Osteoblast (primary cell): ENCODE results near the gene PSMA5. TPM values are rescaled to one million over a fixed set of nuclear protein-coding genes. Genes with fewer than 3 reads are reported as not detected.
A peak's percentile ranks its signal among the peaks of the same experiment; 100 is the strongest.

Experiments used
- DNase-seq: peaks from one replicate; pipeline ENCODE4 v3.0.0; 2011; ENCODE audit warnings: low spot score, mixed read lengths; ENCODE audit not compliant: insufficient read length; ENCODE audit errors: missing footprints
- H2AFZ ChIP-seq: 2 replicates; pipeline ENCODE4 v1.6.0; 2011; ENCODE audit warnings: mild to moderate bottlenecking, low read length
- H3K27ac ChIP-seq: 2 replicates; pipeline ENCODE4 v1.5.1; 2011; ENCODE audit warnings: mild to moderate bottlenecking, low read depth, low read length, moderate library complexity
- H3K27me3 ChIP-seq: 2 replicates; pipeline ENCODE4 v1.6.0; 2012; ENCODE audit warnings: mild to moderate bottlenecking, control low read depth, inconsistent platforms, low read length, moderate library complexity; ENCODE audit not compliant: insufficient read depth
- H3K36me3 ChIP-seq: 2 replicates; pipeline ENCODE4 v1.5.1; 2011; ENCODE audit warnings: mild to moderate bottlenecking, low read length, control low read depth, moderate library complexity; ENCODE audit not compliant: insufficient read depth
- H3K4me1 ChIP-seq: 2 replicates; pipeline ENCODE4 v1.5.1; 2011; ENCODE audit warnings: mild to moderate bottlenecking, low read length, control low read depth, moderate library complexity; ENCODE audit not compliant: insufficient read depth
- H3K4me2 ChIP-seq: 2 replicates; pipeline ENCODE4 v1.6.0; 2011; ENCODE audit warnings: mild to moderate bottlenecking, low read length; ENCODE audit not compliant: insufficient read depth
- H3K4me3 ChIP-seq: fragments of 200-600 bp; sonication (generic); 3 replicates; pipeline ENCODE4 v1.5.1; 2012; ENCODE audit warnings: mild to moderate bottlenecking, low read length, inconsistent platforms; ENCODE audit not compliant: insufficient read depth
- H3K79me2 ChIP-seq: 2 replicates; pipeline ENCODE4 v1.6.0; 2012; ENCODE audit warnings: mild to moderate bottlenecking, low read length, control low read depth, inconsistent platforms; ENCODE audit not compliant: insufficient read depth
- H3K9me3 ChIP-seq: 2 replicates; pipeline ENCODE4 v1.5.1; 2011; ENCODE audit warnings: low read depth, low read length, control low read depth
- H4K20me1 ChIP-seq: 2 replicates; pipeline ENCODE4 v1.6.0; 2012; ENCODE audit warnings: mild to moderate bottlenecking, low read length, control low read depth; ENCODE audit not compliant: insufficient read depth
- total RNA-seq: library from RNA; depleted of rRNA; stranded (reverse); fragments of >200 nt; gene quantifications from 2 replicates; pipeline ENCODE4 v1.2.3, GENCODE V29; 2012
- TF ChIP-seq, protein P1 (sequence below): IDR thresholded peaks from 2 replicates; pipeline ENCODE4 v1.5.1; 2011; ENCODE audit warnings: mild to moderate bottlenecking, low read depth, low read length, moderate library complexity; ENCODE audit errors: extremely low read depth

The PSMA5 gene
- total RNA-seq, 1 donor: 45.6 TPM

DNA sequence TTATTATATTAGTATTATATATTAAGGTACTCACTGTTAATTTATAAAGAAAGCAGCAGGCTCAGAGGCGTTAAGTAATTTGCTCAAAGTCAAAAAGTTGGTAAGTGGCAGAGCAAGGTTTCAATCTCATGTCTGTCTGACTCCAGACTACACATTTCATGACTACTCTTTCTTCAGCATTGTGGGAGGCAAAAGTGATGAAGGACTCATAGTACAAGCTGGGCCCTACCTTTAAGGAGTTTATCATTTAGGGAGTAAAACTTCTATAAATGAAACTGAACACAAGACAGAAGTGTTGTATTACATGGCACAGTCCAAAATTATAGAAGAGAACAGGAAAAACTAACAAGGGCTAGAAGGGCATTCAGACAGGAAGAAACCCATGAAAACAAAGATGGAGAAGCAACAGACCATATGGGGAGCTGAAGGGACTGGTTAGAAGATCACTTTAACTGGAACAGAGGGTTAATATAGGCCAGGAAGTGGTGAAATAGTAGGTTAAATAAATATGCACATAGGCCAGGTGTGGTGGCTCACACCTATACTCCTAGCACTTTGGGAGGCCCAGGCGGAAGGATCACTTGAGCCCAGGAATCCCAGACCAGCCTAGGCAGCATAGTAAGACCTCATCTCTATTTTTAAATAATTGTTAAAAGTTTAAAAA lies 40.1 kb downstream of the PSMA5 start:
- no peaks in the 10 kb centered on the region for H3K27me3 ChIP-seq
- no peak overlapping the region for H3K4me2 ChIP-seq
- no peaks in the 10 kb centered on the region for H3K36me3 ChIP-seq
- TF ChIP-seq, protein P1, sequence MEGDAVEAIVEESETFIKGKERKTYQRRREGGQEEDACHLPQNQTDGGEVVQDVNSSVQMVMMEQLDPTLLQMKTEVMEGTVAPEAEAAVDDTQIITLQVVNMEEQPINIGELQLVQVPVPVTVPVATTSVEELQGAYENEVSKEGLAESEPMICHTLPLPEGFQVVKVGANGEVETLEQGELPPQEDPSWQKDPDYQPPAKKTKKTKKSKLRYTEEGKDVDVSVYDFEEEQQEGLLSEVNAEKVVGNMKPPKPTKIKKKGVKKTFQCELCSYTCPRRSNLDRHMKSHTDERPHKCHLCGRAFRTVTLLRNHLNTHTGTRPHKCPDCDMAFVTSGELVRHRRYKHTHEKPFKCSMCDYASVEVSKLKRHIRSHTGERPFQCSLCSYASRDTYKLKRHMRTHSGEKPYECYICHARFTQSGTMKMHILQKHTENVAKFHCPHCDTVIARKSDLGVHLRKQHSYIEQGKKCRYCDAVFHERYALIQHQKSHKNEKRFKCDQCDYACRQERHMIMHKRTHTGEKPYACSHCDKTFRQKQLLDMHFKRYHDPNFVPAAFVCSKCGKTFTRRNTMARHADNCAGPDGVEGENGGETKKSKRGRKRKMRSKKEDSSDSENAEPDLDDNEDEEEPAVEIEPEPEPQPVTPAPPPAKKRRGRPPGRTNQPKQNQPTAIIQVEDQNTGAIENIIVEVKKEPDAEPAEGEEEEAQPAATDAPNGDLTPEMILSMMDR: no peak
- no peak overlapping the region for H3K27ac ChIP-seq
- no peak overlapping the region for H3K4me3 ChIP-seq
- H4K20me1 ChIP-seq: no peaks in the 10 kb centered on the region
- peaks cover 2% of the 10 kb centered on the region for H3K9me3 ChIP-seq
- H3K79me2 ChIP-seq: peaks cover 83% of the 10 kb centered on the region
- no peak for DNase-seq
- H2AFZ ChIP-seq: no peak overlapping the region
- peaks cover 33% of the 10 kb centered on the region for H3K4me1 ChIP-seq

- H3K4me1 ChIP-seq: peaks cover 25% of the 10 kb centered on the region
- peaks cover 2% of the 10 kb centered on the region for H3K9me3 ChIP-seq
- H3K4me3 ChIP-seq: no peak overlapping the region
- no peak for DNase-seq
- peaks cover 85% of the 10 kb centered on the region for H3K79me2 ChIP-seq
- H3K27me3 ChIP-seq: no peaks in the 10 kb centered on the region
- TF ChIP-seq, protein P1: no peak
- H3K4me2 ChIP-seq: no peak overlapping the region
- H3K36me3 ChIP-seq: no peaks in the 10 kb centered on the region
- no peak overlapping the region for H2AFZ ChIP-seq
- H3K27ac ChIP-seq: no peak overlapping the region
- H4K20me1 ChIP-seq: no peaks in the 10 kb centered on the region
Measured at GRCh38 chr1:109385417-109385816, 40.8 kb downstream of the PSMA5 start.

DNA sequence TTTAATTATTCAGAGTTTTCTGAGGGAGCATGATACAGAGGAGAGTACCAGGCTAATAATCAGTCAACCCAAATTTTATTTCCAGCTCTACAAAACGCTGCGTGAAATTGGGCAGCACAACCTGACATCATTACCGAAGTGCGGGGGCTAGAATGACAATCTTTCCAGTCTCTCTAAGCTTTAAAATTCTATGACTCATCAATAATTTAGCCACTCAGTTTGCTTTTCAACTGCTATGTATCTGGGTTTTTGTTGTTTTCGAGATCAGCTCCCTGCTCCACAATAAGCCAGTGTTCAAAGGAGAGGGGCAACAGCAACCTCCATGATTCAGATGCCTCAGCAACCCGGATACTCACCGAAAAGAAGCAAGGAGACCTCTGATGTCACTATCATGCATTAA lies 42.4 kb downstream of the PSMA5 start:
- Histone ChIP-seq H3K27ac (no peak overlapping the region), H3K9me3 (peaks cover 2% of the 10 kb centered on the region), H3K79me2 (peaks cover 73% of the 10 kb centered on the region), H3K36me3 (no peaks in the 10 kb centered on the region), H3K4me1 (peaks cover 22% of the 10 kb centered on the region), H2AFZ (no peak overlapping the region), H3K4me2 (peak overlapping the region; percentile 5), H3K27me3 (no peaks in the 10 kb centered on the region), H4K20me1 (no peaks in the 10 kb centered on the region), H3K4me3 (no peak overlapping the region)
- TF ChIP-seq, protein P1: no peak
- DNase-seq: no peak

DNA sequence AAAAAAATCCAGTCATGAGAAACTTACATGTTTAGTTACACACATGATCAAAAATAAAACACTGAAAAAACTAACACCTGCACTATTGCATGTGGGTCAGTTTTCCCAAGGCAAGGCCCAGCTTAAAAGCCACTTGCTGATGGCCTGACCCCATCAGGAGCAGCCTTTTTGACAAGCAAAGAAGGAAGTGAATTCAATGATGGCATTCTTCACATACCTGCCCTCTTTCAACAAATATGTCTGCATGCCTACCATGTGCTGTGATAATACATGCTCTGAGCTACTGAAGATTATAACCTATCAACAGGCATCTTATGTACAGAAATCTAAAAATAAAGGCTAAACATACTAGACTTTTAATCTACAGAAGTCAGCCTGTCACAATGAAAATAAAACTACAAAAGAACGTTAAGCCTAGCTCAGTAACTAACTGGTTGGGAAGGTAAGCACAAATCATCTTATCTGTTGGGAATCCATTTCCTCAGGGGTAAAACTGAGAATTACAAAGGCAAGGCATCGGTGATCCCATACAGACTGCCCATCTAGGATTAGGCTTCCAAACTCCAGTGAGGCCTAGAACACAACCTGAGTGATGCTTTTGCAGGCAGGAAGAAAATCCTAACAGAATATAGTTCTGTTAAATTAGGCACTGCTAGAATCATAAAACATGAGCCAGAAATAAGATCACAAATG lies 43.0 kb downstream of the PSMA5 start:
- H3K4me1 ChIP-seq: peaks cover 22% of the 10 kb centered on the region

More for the DNA sequence above, 43.0 kb downstream of the PSMA5 start:
- Histone ChIP-seq H3K9me3 (peaks cover 2% of the 10 kb centered on the region), H3K36me3 (no peaks in the 10 kb centered on the region), H4K20me1 (no peaks in the 10 kb centered on the region), H3K27ac (no peak overlapping the region), H3K79me2 (peaks cover 68% of the 10 kb centered on the region), H3K4me3 (no peak overlapping the region), H2AFZ (no peak overlapping the region), H3K4me2 (no peak overlapping the region), H3K27me3 (no peaks in the 10 kb centered on the region)
- TF ChIP-seq, protein P1: no peak
- no peak for DNase-seq
